Measurements from ENCODE around the gene NEDD4L.

GRCh38 chr18:58438161-58438957 is 394.3 kb downstream of the NEDD4L start:
- TF ChIP-seq CTCF (optimal IDR thresholded peaks at IDR 0.05 in 1 of 3, IDR thresholded peaks at IDR 0.05 in 1 of 3, conservative IDR thresholded peaks at IDR 0.05 in 1 of 3; ENCODE audit: extremely low read depth in 1 of 3, insufficient read depth in 2 of 3, low read length in 3 of 3) = no peak
- TF ChIP-seq EZH2 (IDR thresholded peaks at IDR 0.05; ENCODE audit: low read length) = no peak

Data from keratinocyte (primary cell).